Kidney epithelial cell (primary cell): ENCODE data around the gene TRIP12. TPM values are rescaled to one million over a fixed set of nuclear protein-coding genes. Genes with fewer than 3 reads are reported as not detected.

Source experiments
- DNase-seq: peaks from one replicate; pipeline ENCODE4 v3.0.0-alpha.2; 2010; ENCODE audit warnings: low read depth
- H3K27me3 ChIP-seq: 2 replicates; pipeline ENCODE4 v1.6.0; 2011; ENCODE audit warnings: low read length; ENCODE audit not compliant: control insufficient read depth, insufficient read depth
- H3K36me3 ChIP-seq: 2 replicates; pipeline ENCODE4 v1.5.1; 2011; ENCODE audit warnings: low read length; ENCODE audit not compliant: control insufficient read depth, insufficient read depth
- H3K4me3 ChIP-seq: 2 replicates; pipeline ENCODE4 v1.5.1; 2011; ENCODE audit warnings: low read depth, mild to moderate bottlenecking, control low read depth, low read length
- total RNA-seq: library from RNA; depleted of rRNA; stranded (reverse); fragments of >200 nt; gene quantifications from 2 replicates; pipeline ENCODE4 v1.2.3, GENCODE V29; 2015
- TF ChIP-seq, protein P1 (sequence below): IDR thresholded peaks from 2 replicates; pipeline ENCODE4 v1.5.1; 2011; ENCODE audit warnings: mild to moderate bottlenecking, moderate library complexity, low read length, control low read depth, inconsistent platforms; ENCODE audit not compliant: insufficient read depth, poor library complexity, severe bottlenecking

TRIP12 gene
- total RNA-seq, 1 donor from 2014 or later = 109 TPM

GRCh38 chr2:229943171-229943570 is 21.4 kb upstream of the TRIP12 start:
- no peak for DNase-seq

DNA sequence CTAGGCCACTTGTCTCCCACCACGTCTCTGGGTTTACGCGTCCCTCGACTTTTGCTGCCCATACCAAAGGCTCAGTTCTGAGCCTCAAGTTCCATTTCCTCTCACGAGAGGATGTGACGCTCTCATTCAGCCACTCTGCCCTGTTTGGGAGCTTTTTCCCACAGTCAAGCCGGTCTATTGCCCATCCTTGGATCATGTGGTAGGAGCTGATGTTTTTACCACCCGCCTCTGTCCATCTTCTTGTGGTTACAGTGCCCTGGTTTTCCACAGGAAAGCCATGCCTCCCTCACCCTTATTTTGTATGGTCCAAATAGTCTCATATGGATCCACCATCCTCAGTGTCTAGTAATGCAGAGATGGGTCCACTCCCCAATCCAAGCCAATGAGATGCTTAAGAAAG is 20.9 kb upstream of the TRIP12 start:
- H3K4me3 ChIP-seq = no peak overlapping the region
- DNase-seq = no peak
- H3K27me3 ChIP-seq = no peaks in the 10 kb centered on the region
- TF ChIP-seq, protein P1, sequence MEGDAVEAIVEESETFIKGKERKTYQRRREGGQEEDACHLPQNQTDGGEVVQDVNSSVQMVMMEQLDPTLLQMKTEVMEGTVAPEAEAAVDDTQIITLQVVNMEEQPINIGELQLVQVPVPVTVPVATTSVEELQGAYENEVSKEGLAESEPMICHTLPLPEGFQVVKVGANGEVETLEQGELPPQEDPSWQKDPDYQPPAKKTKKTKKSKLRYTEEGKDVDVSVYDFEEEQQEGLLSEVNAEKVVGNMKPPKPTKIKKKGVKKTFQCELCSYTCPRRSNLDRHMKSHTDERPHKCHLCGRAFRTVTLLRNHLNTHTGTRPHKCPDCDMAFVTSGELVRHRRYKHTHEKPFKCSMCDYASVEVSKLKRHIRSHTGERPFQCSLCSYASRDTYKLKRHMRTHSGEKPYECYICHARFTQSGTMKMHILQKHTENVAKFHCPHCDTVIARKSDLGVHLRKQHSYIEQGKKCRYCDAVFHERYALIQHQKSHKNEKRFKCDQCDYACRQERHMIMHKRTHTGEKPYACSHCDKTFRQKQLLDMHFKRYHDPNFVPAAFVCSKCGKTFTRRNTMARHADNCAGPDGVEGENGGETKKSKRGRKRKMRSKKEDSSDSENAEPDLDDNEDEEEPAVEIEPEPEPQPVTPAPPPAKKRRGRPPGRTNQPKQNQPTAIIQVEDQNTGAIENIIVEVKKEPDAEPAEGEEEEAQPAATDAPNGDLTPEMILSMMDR = no peak
- H3K36me3 ChIP-seq = no peaks in the 10 kb centered on the region

More at GRCh38 chr2:229943171-229943570, 21.4 kb upstream of the TRIP12 start:
- TF ChIP-seq, protein P1 = no peak
- Histone ChIP-seq H3K27me3 (no peaks in the 10 kb centered on the region), H3K36me3 (no peaks in the 10 kb centered on the region), H3K4me3 (no peak overlapping the region)

DNA sequence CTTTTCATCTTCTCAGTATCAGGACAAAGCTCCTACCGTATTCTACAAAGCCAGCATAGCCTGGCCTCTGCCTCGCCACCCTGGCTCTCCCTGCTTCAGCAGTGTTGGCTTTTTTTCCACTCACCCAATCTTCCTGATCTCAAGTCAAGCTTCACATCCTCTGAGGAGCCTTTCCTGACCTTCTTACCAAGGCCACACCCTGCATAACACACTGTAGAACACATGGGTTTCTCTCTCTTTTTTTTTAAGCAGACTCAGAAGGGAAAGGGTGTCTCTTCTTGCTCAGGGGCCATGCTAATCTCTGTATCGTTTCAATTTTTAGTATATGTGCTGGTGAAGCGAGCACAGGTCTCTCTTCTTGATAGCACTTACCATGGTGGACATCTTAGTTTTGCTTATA is 15.7 kb upstream of the TRIP12 start:
- no peak for DNase-seq
- H3K27me3 ChIP-seq = no peaks in the 10 kb centered on the region
- H3K4me3 ChIP-seq = no peak overlapping the region
- TF ChIP-seq, protein P1 = no peak
- no peaks in the 10 kb centered on the region for H3K36me3 ChIP-seq

DNA sequence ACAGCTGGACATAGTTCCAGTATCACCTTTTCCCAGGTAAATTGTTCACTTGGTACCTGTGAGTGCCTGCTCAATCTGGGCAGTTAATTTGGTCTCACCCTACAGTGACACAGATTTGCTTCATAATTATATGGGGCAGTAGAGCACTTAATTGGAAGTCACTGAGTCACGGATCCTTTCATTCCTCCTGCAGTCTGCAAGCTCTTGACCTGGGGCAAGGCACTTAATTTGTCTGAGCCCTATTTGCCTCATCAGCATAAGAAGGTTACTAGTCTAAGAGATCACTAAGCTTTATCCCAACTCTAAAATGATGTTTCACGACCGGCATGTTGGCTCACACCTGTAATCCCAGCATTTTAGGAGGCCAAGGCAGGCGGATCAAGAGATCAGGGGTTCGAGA is 9.4 kb upstream of the TRIP12 start:
- DNase-seq = no peak
- TF ChIP-seq, protein P1 = no peak

DNA sequence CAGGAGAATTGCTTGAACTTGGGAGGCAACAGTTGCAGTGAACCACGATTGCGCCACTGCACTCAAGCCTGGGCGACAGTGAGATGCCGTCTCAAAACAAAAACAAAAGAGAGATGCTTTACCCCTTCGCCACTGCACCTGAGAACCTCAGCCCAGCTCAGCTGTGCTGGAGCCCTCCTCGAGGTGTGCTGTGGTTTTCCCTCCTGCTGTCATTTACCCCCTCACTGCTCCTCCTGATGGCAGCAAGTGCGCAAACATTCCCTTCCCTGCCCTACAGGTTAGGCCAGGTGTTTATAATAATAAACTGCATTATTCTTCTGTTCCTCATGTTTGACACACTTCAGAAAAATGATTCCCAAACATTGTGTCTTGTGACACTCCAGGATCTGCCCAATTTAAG is 8.8 kb upstream of the TRIP12 start:
- Histone ChIP-seq H3K36me3 (no peaks in the 10 kb centered on the region), H3K27me3 (no peaks in the 10 kb centered on the region), H3K4me3 (no peak overlapping the region)
- TF ChIP-seq, protein P1 = no peak
- no peak for DNase-seq

More for the DNA sequence above, 9.4 kb upstream of the TRIP12 start:
- Histone ChIP-seq H3K27me3 (no peaks in the 10 kb centered on the region), H3K36me3 (no peaks in the 10 kb centered on the region), H3K4me3 (no peak overlapping the region)

GRCh38 chr2:229927817-229928321 is 6.1 kb upstream of the TRIP12 start:
- H3K36me3 ChIP-seq = no peaks in the 10 kb centered on the region
- H3K4me3 ChIP-seq = no peak overlapping the region
- DNase-seq = no peak
- TF ChIP-seq, protein P1 = no peak
- no peaks in the 10 kb centered on the region for H3K27me3 ChIP-seq
